ENCODE results near the gene KCNA2. TPM values are rescaled to one million over a fixed set of nuclear protein-coding genes. Genes with fewer than 3 reads are reported as not detected.

KCNA2 gene
- total RNA-seq, 2 donors from 2014 or later = 1.3 TPM

DNA sequence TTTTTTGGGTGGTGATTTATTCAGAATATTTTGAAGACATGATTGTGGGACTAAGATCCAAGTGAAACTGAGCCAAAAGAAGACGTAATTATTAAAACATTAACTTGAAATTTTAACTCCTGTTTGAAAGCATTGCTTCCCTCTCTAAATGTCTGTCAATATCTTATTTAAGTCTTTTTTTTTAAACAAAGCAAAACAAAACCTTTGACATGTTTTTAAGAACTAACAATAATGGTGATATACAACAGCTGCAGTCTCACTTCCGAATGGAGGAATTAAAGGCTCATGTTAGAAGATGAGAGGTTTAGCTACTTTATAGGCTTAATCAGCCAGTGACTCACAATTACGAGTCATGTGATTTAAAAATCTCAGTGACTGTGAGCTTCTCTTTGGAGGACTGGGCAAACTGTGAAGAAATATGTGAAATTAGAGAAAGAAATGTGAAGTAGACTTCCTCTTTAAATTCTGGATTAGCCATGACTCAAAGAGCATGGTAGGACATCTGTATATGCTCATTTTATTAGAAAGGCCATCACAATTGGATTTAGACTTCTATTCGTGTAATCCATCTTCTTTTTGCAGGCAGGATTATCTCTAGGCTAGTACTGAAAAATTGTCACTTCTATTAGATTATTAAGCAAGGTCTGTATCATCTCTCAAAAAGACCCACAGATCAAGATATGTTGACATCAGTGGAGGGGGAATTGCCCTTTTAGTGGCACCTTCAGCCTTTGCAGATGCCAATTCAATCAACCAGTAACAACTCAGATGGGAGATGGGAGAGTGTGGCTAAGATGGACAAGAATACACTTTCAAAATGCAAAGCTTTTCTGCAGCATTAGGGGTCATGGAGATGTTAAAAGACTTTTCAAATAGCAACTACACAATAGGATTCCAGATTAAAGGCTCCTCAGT, 39.9 kb upstream of the KCNA2 start:
- H3K27ac ChIP-seq = no peak overlapping the region
- H3K36me3 ChIP-seq (replicated peaks in 1 of 2; ENCODE audit: insufficient read depth in 1 of 2, low read depth in 2 of 2) = no peaks in the 10 kb centered on the region
- H3K4me3 ChIP-seq = no peak overlapping the region
- no peaks in the 10 kb centered on the region for H3K27me3 ChIP-seq
- intact Hi-C loops (cut with DNase I) = no loop called here
- ATAC-seq = no peak
- no peak for DNase-seq
- no peak for TF ChIP-seq POLR2A (IDR thresholded peaks at IDR 0.05)
- TF ChIP-seq, protein P1, sequence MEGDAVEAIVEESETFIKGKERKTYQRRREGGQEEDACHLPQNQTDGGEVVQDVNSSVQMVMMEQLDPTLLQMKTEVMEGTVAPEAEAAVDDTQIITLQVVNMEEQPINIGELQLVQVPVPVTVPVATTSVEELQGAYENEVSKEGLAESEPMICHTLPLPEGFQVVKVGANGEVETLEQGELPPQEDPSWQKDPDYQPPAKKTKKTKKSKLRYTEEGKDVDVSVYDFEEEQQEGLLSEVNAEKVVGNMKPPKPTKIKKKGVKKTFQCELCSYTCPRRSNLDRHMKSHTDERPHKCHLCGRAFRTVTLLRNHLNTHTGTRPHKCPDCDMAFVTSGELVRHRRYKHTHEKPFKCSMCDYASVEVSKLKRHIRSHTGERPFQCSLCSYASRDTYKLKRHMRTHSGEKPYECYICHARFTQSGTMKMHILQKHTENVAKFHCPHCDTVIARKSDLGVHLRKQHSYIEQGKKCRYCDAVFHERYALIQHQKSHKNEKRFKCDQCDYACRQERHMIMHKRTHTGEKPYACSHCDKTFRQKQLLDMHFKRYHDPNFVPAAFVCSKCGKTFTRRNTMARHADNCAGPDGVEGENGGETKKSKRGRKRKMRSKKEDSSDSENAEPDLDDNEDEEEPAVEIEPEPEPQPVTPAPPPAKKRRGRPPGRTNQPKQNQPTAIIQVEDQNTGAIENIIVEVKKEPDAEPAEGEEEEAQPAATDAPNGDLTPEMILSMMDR (IDR thresholded peaks at IDR 0.05) = no peak
- no peaks in the 10 kb centered on the region for H3K9me3 ChIP-seq
- H3K4me1 ChIP-seq = no peaks in the 10 kb centered on the region
- WGBS, 2 donors = 51 to 57% methylated on average over 4 of the region's 4 CpGs

DNA sequence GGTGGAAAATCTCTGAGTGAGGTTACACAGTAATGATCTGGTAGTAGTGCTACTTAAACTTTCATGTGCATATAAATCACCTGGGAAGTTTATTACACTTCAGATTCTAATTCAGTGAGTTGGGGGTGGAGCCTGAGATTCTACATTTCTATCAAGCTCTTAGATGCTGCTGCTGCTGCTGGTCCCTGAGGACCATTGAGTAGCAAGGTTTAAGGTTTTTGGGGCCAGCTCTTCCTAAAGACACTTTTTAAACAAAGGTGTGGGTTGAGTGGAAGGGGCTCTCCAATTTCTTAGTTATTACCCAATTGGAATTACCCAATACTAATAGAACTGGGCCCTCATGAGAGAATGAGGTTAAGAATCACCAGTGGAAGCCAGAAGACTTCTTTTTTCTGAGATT, 39.1 kb upstream of the KCNA2 start:
- ATAC-seq (no peak), DNase-seq (no peak)
- no peaks in the 10 kb centered on the region for H3K36me3 ChIP-seq (replicated peaks in 1 of 2; ENCODE audit: insufficient read depth in 1 of 2, low read depth in 2 of 2)
- intact Hi-C loops (cut with DNase I) = no loop called here
- H3K27ac ChIP-seq = no peak overlapping the region
- TF ChIP-seq, protein P1 (IDR thresholded peaks at IDR 0.05) = no peak
- TF ChIP-seq POLR2A (IDR thresholded peaks at IDR 0.05) = no peak
- H3K4me3 ChIP-seq = no peak overlapping the region
- H3K9me3 ChIP-seq = no peaks in the 10 kb centered on the region
- no peaks in the 10 kb centered on the region for H3K4me1 ChIP-seq
- no peaks in the 10 kb centered on the region for H3K27me3 ChIP-seq

DNA sequence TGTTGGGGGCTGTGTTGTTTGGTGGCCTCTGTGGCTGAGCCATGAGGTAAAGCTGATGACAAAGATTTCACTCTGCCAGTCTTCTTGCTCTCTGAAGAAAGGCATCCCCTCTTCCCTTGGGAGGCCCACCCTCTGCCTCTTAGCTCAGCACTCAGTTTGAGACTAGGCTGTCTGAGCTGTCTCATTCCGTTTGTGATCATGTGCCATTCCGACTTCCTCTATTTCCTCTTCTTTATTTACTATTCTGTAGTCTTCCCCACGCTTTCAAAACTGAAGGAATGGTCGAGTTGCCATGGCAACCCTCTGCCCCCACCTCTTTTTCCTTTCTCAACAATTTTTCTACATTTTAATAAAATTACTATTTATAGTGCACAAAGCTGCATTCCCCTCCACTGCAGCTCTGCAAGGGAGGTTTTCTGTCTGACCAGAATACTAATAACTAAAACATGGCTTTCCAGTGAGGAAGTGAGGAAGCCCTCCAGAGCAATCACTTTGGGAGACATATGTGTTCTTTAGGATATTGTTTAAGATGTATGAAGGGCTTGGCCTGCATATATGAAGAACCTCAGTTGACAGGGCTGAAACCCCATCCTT, 37.8 kb upstream of the KCNA2 start:
- Histone ChIP-seq H3K4me3 (no peak overlapping the region), H3K4me1 (no peaks in the 10 kb centered on the region), H3K9me3 (no peaks in the 10 kb centered on the region), H3K27me3 (no peaks in the 10 kb centered on the region), H3K27ac (no peak overlapping the region), H3K36me3 (replicated peaks in 1 of 2; ENCODE audit: insufficient read depth in 1 of 2, low read depth in 2 of 2) (no peaks in the 10 kb centered on the region)
- intact Hi-C loops (cut with DNase I) = no loop called here
- ATAC-seq (no peak), DNase-seq (peak in 1 of 4 donors; percentile 14)
- 35 to 38% methylated on average over 4 of the region's 4 CpGs for whole genome bisulfite sequencing, 2 donors
- no peak for TF ChIP-seq POLR2A (IDR thresholded peaks at IDR 0.05)
- TF ChIP-seq, protein P1 (IDR thresholded peaks at IDR 0.05) = no peak

DNA sequence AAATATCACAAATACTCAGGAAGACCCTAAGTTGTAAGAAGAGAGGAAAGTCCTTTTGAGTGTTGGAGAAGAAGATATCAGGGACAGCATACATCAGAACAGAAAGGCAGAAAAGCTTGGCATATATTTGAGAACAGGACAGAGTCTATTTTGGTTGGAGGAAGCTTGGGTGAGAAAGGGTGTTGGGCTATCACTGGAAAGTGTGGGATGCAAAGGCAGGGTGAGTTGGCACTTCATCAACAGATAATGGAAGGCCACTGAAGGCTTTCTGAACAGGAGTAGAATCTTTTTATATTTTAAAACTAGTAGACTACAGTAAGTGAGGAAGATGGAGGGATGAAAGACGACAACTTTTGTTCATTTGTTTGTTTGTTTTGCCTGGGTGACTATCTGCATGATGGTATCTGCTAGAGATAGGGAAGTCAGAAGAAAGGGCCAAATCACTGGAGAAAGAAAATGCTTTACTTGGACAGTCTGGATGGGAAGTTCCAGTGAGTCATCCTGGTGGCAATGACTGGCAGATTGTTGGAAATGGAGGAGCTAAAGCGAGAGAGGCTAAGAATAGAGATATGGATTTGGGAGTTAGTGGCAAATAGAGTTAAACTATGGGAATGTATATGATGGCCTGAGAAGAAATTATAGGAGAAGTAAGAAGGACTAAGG, 33.7 kb upstream of the KCNA2 start:
- Histone ChIP-seq H3K4me1 (peaks cover 3% of the 10 kb centered on the region), H3K4me3 (no peak overlapping the region), H3K36me3 (replicated peaks in 1 of 2; ENCODE audit: insufficient read depth in 1 of 2, low read depth in 2 of 2) (no peaks in the 10 kb centered on the region), H3K27me3 (no peaks in the 10 kb centered on the region), H3K27ac (no peak overlapping the region), H3K9me3 (no peaks in the 10 kb centered on the region)
- 45 to 49% methylated on average over 2 of the region's 2 CpGs for WGBS, 2 donors
- DNase-seq = no peak
- TF ChIP-seq POLR2A (IDR thresholded peaks at IDR 0.05) = no peak
- TF ChIP-seq, protein P1 (IDR thresholded peaks at IDR 0.05) = no peak
- no peak for ATAC-seq
- intact Hi-C loops (cut with DNase I) = no loop called here
